Breast epithelium (tissue), 4 donors: ENCODE data around the gene LRRC36. TPM values are rescaled to one million over a fixed set of nuclear protein-coding genes. Genes with fewer than 3 reads are reported as not detected.
A peak's percentile ranks its signal among the peaks of the same experiment; 100 is the strongest.
"Not testable (repeated sequence)": the region's sequence is repeated elsewhere in the genome, so short reads cannot be mapped to it uniquely, and the experiment has no call there.

Experiments used
- DNase-seq, 2 donors: peaks; one replicate each; pipeline ENCODE4 v3.0.0-alpha.2; 2019; ENCODE audit warnings: low spot score in 2 of 2
- H3K27ac ChIP-seq, 2 donors: fragments of 200-600 bp; sonication (generic) in 1 of 2; one replicate each; pipeline ENCODE4 v1.5.1; 2016 to 2019; ENCODE audit warnings: mild to moderate bottlenecking in 1 of 2
- H3K27me3 ChIP-seq, 2 donors: fragments of 200-600 bp; sonication (generic) in 1 of 2; one replicate each; pipeline versions ENCODE4 v1.5.1 to v1.6.0; 2017 to 2019; ENCODE audit warnings: control low read depth in 1 of 2, mild to moderate bottlenecking in 1 of 2
- H3K36me3 ChIP-seq: fragments of 200-600 bp; one replicate; pipeline ENCODE4 v1.5.1; 2019
- H3K4me1 ChIP-seq, 2 donors: fragments of 200-600 bp; sonication (generic); one replicate each; pipeline ENCODE4 v1.5.1; 2016 to 2019; ENCODE audit warnings: control low read depth in 1 of 2
- H3K4me3 ChIP-seq, 3 donors: fragments of 200-600 bp; sonication (generic); 1 replicate in 2 of 3; 2 replicates in 1 of 3; pipeline ENCODE4 v1.5.1; 2016 to 2019; ENCODE audit warnings: mild to moderate bottlenecking in 3 of 3, moderate library complexity in 2 of 3
- H3K9me3 ChIP-seq, 2 donors: fragments of 200-600 bp; sonication (generic) in 1 of 2; one replicate each; pipeline ENCODE4 v1.5.1; 2016 to 2019; ENCODE audit warnings: control low read depth in 1 of 2
- CTCF ChIP-seq, 3 donors: fragments of 450-650 bp; IDR thresholded peaks; one replicate each; pipeline ENCODE4 v1.5.1; 2016 to 2017; ENCODE audit warnings: antibody characterized with exemption in 3 of 3, mild to moderate bottlenecking in 3 of 3, moderate library complexity in 3 of 3
- POLR2A ChIP-seq: fragments of 450-650 bp; IDR thresholded peaks from one replicate; pipeline ENCODE4 v1.6.1; 2016; ENCODE audit warnings: antibody characterized with exemption, mild to moderate bottlenecking, moderate library complexity
- POLR2AphosphoS5 ChIP-seq, 3 donors: sonication (generic); formaldehyde crosslinking; IDR thresholded peaks; one replicate each; pipeline ENCODE4 v1.6.1; 2017; ENCODE audit warnings: antibody characterized with exemption in 3 of 3
- intact Hi-C: fragments of 100-400 bp; cut with DNase I; formaldehyde crosslinking; loops from one replicate; pipeline ENCODE4 v1.15.1; 2023; ENCODE audit warnings: low total_unique reads
- total RNA-seq, 3 donors: library from RNA; depleted of rRNA; stranded (reverse); fragments of >200 nt; gene quantifications; one replicate each; pipeline ENCODE4 v1.1.0, GENCODE V29; 2016

LRRC36 gene
- total RNA-seq, 3 donors from 2014 or later = 0.16 to 3.3 (median 0.59) TPM

GRCh38 chr16:67411339-67411738 lies 84.7 kb downstream of the LRRC36 start:
- Histone ChIP-seq H3K27me3 (no peaks in the 10 kb centered on the region), H3K4me1 (no peaks in the 10 kb centered on the region), H3K4me3 (no peak overlapping the region), H3K36me3 (no peaks in the 10 kb centered on the region), H3K9me3 (no peaks in the 10 kb centered on the region), H3K27ac (no peak overlapping the region)
- no peak for TF ChIP-seq CTCF (IDR thresholded peaks at IDR 0.05)
- TF ChIP-seq POLR2A = no peak
- TF ChIP-seq POLR2AphosphoS5 (IDR thresholded peaks at IDR 0.05) = no peak
- DNase-seq = no peak
- intact Hi-C loops = loop anchor here (10.0 kb wide), 1 partner anchor 237 kb away; the partner anchor contains the start of gene NOL3

GRCh38 chr16:67412294-67412693 lies 85.7 kb downstream of the LRRC36 start:
- no peaks in the 10 kb centered on the region for H3K9me3 ChIP-seq
- no peak overlapping the region for H3K4me3 ChIP-seq
- TF ChIP-seq POLR2A (no peak), CTCF (IDR thresholded peaks at IDR 0.05) (no peak), POLR2AphosphoS5 (IDR thresholded peaks at IDR 0.05) (no peak)
- H3K36me3 ChIP-seq = no peaks in the 10 kb centered on the region
- no peaks in the 10 kb centered on the region for H3K27me3 ChIP-seq
- no peak for DNase-seq
- intact Hi-C loops = loop anchor here (10.0 kb wide), 1 partner anchor 237 kb away; the partner anchor contains the start of gene NOL3
- H3K4me1 ChIP-seq = no peaks in the 10 kb centered on the region
- peak overlapping the region in 1 of 2 donors; percentile 6 for H3K27ac ChIP-seq

GRCh38 chr16:67413978-67414911 lies 87.6 kb downstream of the LRRC36 start:
- H3K27me3 ChIP-seq = no peaks in the 10 kb centered on the region
- intact Hi-C loops = loop anchor here (10.0 kb wide), 1 partner anchor 239 kb away; the partner anchor contains the start of gene NOL3
- H3K9me3 ChIP-seq = no peaks in the 10 kb centered on the region
- no peak for DNase-seq
- H3K4me3 ChIP-seq = no peak overlapping the region
- H3K4me1 ChIP-seq = no peaks in the 10 kb centered on the region
- H3K27ac ChIP-seq = peak overlapping the region; percentile 44 to 73
- TF ChIP-seq CTCF (IDR thresholded peaks at IDR 0.05) = no peak
- TF ChIP-seq POLR2AphosphoS5 (IDR thresholded peaks at IDR 0.05) = no peak
- TF ChIP-seq POLR2A = no peak
- no peaks in the 10 kb centered on the region for H3K36me3 ChIP-seq

GRCh38 chr16:67415421-67415820 lies 88.8 kb downstream of the LRRC36 start:
- DNase-seq, H3K4me1 ChIP-seq, H3K27me3 ChIP-seq, H3K9me3 ChIP-seq, H3K36me3 ChIP-seq: not testable (repeated sequence)
- Histone ChIP-seq H3K4me3 (peak overlapping the region; percentile 78 to 96 (median 79)), H3K27ac (peak overlapping the region; percentile 95 to 97)
- intact Hi-C loops = loop anchor here (10.0 kb wide), 1 partner anchor 241 kb away; the partner anchor contains the start of gene NOL3

- peak within 1 kb of the TSS; percentile 95 to 97 for H3K27ac ChIP-seq
- no peaks in the 10 kb centered on the region for H3K4me1 ChIP-seq
- intact Hi-C loops = loop anchor here (10.0 kb wide), 1 partner anchor 241 kb away; the partner anchor contains the start of gene NOL3
- H3K9me3 ChIP-seq = no peaks in the 10 kb centered on the region
- DNase-seq = peak; percentile 51 to 77
- H3K36me3 ChIP-seq = no peaks in the 10 kb centered on the region
- TF ChIP-seq POLR2A = peak; percentile 44
- peak in 1 of 3 donors; percentile 83 for TF ChIP-seq POLR2AphosphoS5 (IDR thresholded peaks at IDR 0.05)
- peak in 2 of 3 donors; percentile 40 to 52 for TF ChIP-seq CTCF (IDR thresholded peaks at IDR 0.05)
- no peaks in the 10 kb centered on the region for H3K27me3 ChIP-seq
- peak within 1 kb of the TSS; percentile 78 to 96 (median 79) for H3K4me3 ChIP-seq
These were observed 89.5 kb downstream of the LRRC36 start, which contains the start of gene ZDHHC1 for GRCh38 chr16:67415872-67416793. TSS of gene ZDHHC1 (minus strand) at chr16:67416477. CDS start at chr16:67407775, 8,702 bp downstream.
